Measurements from ENCODE around the gene UTP14C. TPM values are rescaled to one million over a fixed set of nuclear protein-coding genes. Genes with fewer than 3 reads are reported as not detected.
"Not testable (repeated sequence)": the region's sequence is repeated elsewhere in the genome, so short reads cannot be mapped to it uniquely, and the experiment has no call there.

Gene UTP14C
- total RNA-seq, 3 donors from 2014 or later (not counting 1 experiment from before 2014, with no cell fraction given): 6.2 to 9.8 (median 7.0) TPM

DNA sequence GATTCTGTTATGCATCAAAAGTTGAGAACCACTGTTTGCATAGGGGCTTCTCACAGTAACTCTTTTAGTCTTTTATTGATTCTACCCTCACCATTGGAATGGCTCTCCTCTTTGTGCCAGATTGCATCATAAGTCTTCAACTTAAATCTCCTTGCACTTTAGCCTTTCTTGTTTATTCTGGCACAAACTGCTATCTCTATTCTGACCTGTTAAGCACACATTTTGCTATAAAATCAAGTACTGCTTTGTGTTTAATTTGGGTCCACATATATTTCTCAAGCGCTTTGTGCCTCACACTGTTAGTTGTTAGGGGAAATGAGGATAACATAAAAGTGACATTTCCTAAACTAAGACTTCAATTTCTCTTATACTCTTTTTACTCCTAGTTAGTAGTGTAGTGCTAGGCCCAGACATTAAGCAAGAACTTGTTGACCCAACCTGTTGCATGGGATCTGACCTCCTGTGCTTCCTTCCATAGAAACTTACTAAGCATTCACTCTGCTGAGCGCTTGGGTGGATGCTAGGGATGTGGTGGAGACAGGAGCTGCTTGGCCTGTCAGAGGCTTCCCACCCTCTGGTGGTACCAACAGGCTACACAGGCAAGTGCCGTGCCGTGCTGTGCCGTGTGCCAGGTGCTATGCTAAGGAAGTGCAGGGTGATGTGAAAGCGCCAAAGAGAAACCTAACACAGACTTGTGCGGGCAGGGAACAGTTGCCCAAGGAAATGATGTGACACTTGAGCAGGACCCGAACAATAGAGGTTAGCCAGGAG is 1.2 kb downstream of the UTP14C start:
- H3K4me3 Mint-ChIP-seq: no peak overlapping the region
- H3K36me3 Mint-ChIP-seq: peaks cover 18% of the 10 kb centered on the region
- H3K27ac Mint-ChIP-seq: no peak overlapping the region
- H3K27me3 Mint-ChIP-seq (ENCODE audit: low read depth in 2 of 2): no peaks in the 10 kb centered on the region
- ATAC-seq (no peak), DNase-seq (no peak)
- peaks cover 44 to 46% of the 10 kb centered on the region in 2 donors for H3K4me1 Mint-ChIP-seq
- H3K4me1 ChIP-seq (ENCODE audit: control insufficient read depth, insufficient read depth, low read length): no peaks in the 10 kb centered on the region
- 98% methylated on average over 7 of the region's 8 CpGs for WGBS (ENCODE audit: insufficient coverage)
- peaks cover 38% of the 10 kb centered on the region for H3K36me3 ChIP-seq (ENCODE audit: control insufficient read depth, insufficient read depth, low read length)
- no peak overlapping the region for H3K27ac ChIP-seq (ENCODE audit: low read length)
- intact Hi-C loops (cut with micrococcal nuclease): no loop called here
- H3K27me3 ChIP-seq (ENCODE audit: control insufficient read depth, insufficient read depth, low read length): no peaks in the 10 kb centered on the region
- H3K9me3 Mint-ChIP-seq: no peaks in the 10 kb centered on the region
- H3K9me3 ChIP-seq (ENCODE audit: control insufficient read depth, insufficient read depth, low read length): no peaks in the 10 kb centered on the region
- TF ChIP-seq, protein P1, sequence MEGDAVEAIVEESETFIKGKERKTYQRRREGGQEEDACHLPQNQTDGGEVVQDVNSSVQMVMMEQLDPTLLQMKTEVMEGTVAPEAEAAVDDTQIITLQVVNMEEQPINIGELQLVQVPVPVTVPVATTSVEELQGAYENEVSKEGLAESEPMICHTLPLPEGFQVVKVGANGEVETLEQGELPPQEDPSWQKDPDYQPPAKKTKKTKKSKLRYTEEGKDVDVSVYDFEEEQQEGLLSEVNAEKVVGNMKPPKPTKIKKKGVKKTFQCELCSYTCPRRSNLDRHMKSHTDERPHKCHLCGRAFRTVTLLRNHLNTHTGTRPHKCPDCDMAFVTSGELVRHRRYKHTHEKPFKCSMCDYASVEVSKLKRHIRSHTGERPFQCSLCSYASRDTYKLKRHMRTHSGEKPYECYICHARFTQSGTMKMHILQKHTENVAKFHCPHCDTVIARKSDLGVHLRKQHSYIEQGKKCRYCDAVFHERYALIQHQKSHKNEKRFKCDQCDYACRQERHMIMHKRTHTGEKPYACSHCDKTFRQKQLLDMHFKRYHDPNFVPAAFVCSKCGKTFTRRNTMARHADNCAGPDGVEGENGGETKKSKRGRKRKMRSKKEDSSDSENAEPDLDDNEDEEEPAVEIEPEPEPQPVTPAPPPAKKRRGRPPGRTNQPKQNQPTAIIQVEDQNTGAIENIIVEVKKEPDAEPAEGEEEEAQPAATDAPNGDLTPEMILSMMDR (IDR thresholded peaks at IDR 0.05): no peak
- no peak overlapping the region for H3K4me3 ChIP-seq (ENCODE audit: low read length)

DNA sequence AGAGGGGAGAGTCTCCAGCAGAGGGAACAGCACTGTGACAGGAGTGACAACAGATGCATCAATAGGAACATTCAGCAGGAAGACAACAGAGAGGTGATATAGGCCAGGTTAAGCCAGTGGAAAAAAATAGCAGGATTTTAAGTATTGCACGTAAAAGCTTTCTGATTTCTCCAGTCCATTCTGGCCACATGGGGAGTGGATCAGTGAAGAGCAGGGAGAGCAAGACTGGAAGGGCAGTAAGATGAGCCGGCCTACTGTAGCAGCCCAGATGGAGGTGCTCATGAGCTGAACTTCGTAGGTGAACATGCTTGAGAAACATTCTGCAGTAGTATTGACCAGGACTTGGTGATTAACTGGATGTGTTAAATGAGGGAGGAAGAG is 1.7 kb downstream of the UTP14C start:
- no peaks in the 10 kb centered on the region for H3K27me3 ChIP-seq (ENCODE audit: control insufficient read depth, insufficient read depth, low read length)
- H3K4me1 Mint-ChIP-seq: peaks cover 39 to 41% of the 10 kb centered on the region in 2 donors
- no peaks in the 10 kb centered on the region for H3K9me3 Mint-ChIP-seq
- H3K9me3 ChIP-seq (ENCODE audit: control insufficient read depth, insufficient read depth, low read length): no peaks in the 10 kb centered on the region
- H3K4me1 ChIP-seq (ENCODE audit: control insufficient read depth, insufficient read depth, low read length): no peaks in the 10 kb centered on the region
- no peak overlapping the region for H3K27ac Mint-ChIP-seq
- H3K27me3 Mint-ChIP-seq (ENCODE audit: low read depth in 2 of 2): no peaks in the 10 kb centered on the region
- H3K27ac ChIP-seq (ENCODE audit: low read length): no peak overlapping the region
- DNase-seq (no peak), ATAC-seq (no peak)
- TF ChIP-seq, protein P1 (IDR thresholded peaks at IDR 0.05): no peak
- WGBS (ENCODE audit: insufficient coverage): 97% methylated on average over 3 of the region's 3 CpGs
- peaks cover 14% of the 10 kb centered on the region for H3K36me3 Mint-ChIP-seq
- intact Hi-C loops (cut with micrococcal nuclease): no loop called here
- no peak overlapping the region for H3K4me3 ChIP-seq (ENCODE audit: low read length)
- H3K4me3 Mint-ChIP-seq: no peak overlapping the region
- H3K36me3 ChIP-seq (ENCODE audit: control insufficient read depth, insufficient read depth, low read length): peaks cover 36% of the 10 kb centered on the region

- TF ChIP-seq, protein P1 (IDR thresholded peaks at IDR 0.05): no peak
- no peak for ATAC-seq
- intact Hi-C loops (cut with micrococcal nuclease): no loop called here
- H3K4me3 Mint-ChIP-seq: no peak overlapping the region
- no peak for DNase-seq
- Histone ChIP-seq H3K27me3 (ENCODE audit: control insufficient read depth, insufficient read depth, low read length) (no peaks in the 10 kb centered on the region), H3K27ac (ENCODE audit: low read length) (no peak overlapping the region), H3K4me1 (ENCODE audit: control insufficient read depth, insufficient read depth, low read length) (no peaks in the 10 kb centered on the region), H3K9me3 (ENCODE audit: control insufficient read depth, insufficient read depth, low read length) (no peaks in the 10 kb centered on the region), H3K4me3 (ENCODE audit: low read length) (no peak overlapping the region), H3K36me3 (ENCODE audit: control insufficient read depth, insufficient read depth, low read length) (peaks cover 34% of the 10 kb centered on the region)
- no peaks in the 10 kb centered on the region for H3K9me3 Mint-ChIP-seq
- H3K27ac Mint-ChIP-seq: no peak overlapping the region
- 100% methylated on average over 1 of the region's 1 CpG for WGBS (ENCODE audit: insufficient coverage)
- no peaks in the 10 kb centered on the region for H3K27me3 Mint-ChIP-seq (ENCODE audit: low read depth in 2 of 2)
- H3K4me1 Mint-ChIP-seq: peaks cover 38 to 44% of the 10 kb centered on the region in 2 donors
- peaks cover 14% of the 10 kb centered on the region for H3K36me3 Mint-ChIP-seq
These were observed 3.3 kb downstream of the UTP14C start for GRCh38 chr13:52027832-52028231.

DNA sequence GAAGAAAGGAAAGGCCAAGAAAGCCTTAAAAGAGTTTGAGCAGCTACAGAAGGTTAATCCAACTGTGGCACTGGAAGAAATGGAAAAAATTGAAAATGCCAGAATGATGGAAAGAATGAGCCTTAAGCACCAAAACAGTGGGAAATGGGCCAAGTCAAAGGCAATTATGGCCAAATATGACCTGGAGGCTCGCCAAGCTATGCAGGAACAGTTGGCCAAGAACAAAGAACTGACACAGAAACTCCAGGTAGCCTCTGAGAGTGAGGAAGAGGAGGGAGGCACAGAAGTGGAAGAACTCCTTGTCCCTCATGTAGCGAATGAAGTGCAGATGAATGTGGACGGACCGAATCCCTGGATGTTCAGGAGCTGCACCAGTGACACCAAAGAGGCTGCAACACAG is 5.1 kb downstream of the UTP14C start:
- Mint-ChIP-seq H3K27me3 (ENCODE audit: low read depth in 2 of 2) (no peaks in the 10 kb centered on the region), H3K4me3 (no peak overlapping the region), H3K4me1 (peaks cover 38 to 44% of the 10 kb centered on the region in 2 donors), H3K36me3 (peaks cover 14% of the 10 kb centered on the region), H3K9me3 (no peaks in the 10 kb centered on the region), H3K27ac (no peak overlapping the region)
- DNase-seq (no peak), ATAC-seq (no peak)
- no peaks in the 10 kb centered on the region for H3K27me3 ChIP-seq (ENCODE audit: control insufficient read depth, insufficient read depth, low read length)
- no peak overlapping the region for H3K27ac ChIP-seq (ENCODE audit: low read length)
- WGBS (ENCODE audit: insufficient coverage): 99% methylated on average over 4 of the region's 4 CpGs
- intact Hi-C loops (cut with micrococcal nuclease): no loop called here
- H3K9me3 ChIP-seq (ENCODE audit: control insufficient read depth, insufficient read depth, low read length): no peaks in the 10 kb centered on the region
- peaks cover 22% of the 10 kb centered on the region for H3K36me3 ChIP-seq (ENCODE audit: control insufficient read depth, insufficient read depth, low read length)
- no peak overlapping the region for H3K4me3 ChIP-seq (ENCODE audit: low read length)
- no peaks in the 10 kb centered on the region for H3K4me1 ChIP-seq (ENCODE audit: control insufficient read depth, insufficient read depth, low read length)
- TF ChIP-seq, protein P1 (IDR thresholded peaks at IDR 0.05): no peak

GRCh38 chr13:52030401-52030800 is 5.9 kb downstream of the UTP14C start:
- intact Hi-C loops (cut with micrococcal nuclease): not testable (repeated sequence)

More at GRCh38 chr13:52030401-52030800, 5.9 kb downstream of the UTP14C start:
- not testable (repeated sequence) for H3K27ac Mint-ChIP-seq; DNase-seq; ATAC-seq; H3K27me3 Mint-ChIP-seq (ENCODE audit: low read depth in 2 of 2); H3K4me1 ChIP-seq (ENCODE audit: control insufficient read depth, insufficient read depth, low read length); H3K9me3 ChIP-seq (ENCODE audit: control insufficient read depth, insufficient read depth, low read length); H3K27ac ChIP-seq (ENCODE audit: low read length); H3K4me3 Mint-ChIP-seq; H3K9me3 Mint-ChIP-seq; H3K27me3 ChIP-seq (ENCODE audit: control insufficient read depth, insufficient read depth, low read length); H3K4me3 ChIP-seq (ENCODE audit: low read length)
- H3K36me3 ChIP-seq (ENCODE audit: control insufficient read depth, insufficient read depth, low read length): peaks cover 15% of the 10 kb centered on the region
- H3K4me1 Mint-ChIP-seq: peaks cover 32 to 39% of the 10 kb centered on the region in 2 donors
- 98% methylated on average over 4 of the region's 6 CpGs for WGBS (ENCODE audit: insufficient coverage)
- H3K36me3 Mint-ChIP-seq: peaks cover 14% of the 10 kb centered on the region
